NOMO-1 treated with DMSO at 0.1 percent for 48 hours (cell line): ENCODE data around the gene VPS37B.

Source experiments
- DNase-seq: peaks from one replicate; lab custom pipeline; 2025; ENCODE audit not compliant: unreplicated experiment; lab: John Stamatoyannopoulos, UW

The VPS37B gene

DNA sequence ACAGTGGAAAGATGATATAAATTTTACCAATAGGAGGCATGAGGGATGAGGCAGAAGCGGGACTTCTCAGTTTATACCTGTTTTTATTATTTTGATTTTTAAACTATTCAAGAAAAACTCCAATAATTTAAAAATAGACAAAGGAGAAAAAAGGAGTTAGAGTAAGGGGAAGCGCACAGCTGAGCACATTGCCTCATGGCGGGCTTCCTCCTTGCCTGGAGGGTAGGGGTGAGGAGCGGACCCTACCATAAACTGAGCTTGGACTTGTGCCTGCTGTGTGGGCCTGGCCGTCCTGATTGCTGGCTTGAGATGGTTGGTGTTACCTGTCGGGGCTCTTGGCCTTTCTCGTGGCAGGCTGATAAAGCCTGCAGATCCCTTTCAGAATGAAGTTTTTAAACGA lies 75.8 kb downstream of the VPS37B start:
- no peak for DNase-seq

DNA sequence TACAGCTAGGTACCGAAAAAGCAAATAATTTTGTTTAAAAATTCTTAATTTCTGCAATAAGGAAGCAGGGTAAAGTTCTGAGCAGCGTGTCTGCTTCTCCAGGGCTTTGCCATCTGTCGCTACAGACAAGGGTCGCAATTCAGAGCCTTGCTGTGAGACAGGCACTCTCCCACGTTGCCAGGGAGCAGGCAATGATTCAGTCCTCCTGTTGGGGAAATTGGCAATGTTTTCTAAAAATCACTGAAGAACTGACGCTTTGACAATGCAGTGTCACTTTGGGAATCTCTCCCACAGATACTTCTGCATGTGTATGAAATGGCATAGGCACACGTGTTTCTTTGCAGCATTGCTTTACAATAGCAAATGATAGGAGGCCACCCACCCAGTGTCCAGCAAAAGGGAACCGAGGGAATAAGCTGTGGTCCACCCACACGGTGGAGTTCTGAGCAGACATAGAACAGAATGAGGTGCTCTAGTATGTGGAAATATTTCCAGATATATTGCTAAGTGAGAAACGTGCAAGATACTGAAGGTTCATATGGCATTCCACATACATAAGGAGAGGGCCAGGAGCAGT lies 76.6 kb downstream of the VPS37B start:
- DNase-seq = no peak
